Measurements from ENCODE around the gene FAM151B. TPM values are rescaled to one million over a fixed set of nuclear protein-coding genes. Genes with fewer than 3 reads are reported as not detected.

The FAM151B gene, protein sequence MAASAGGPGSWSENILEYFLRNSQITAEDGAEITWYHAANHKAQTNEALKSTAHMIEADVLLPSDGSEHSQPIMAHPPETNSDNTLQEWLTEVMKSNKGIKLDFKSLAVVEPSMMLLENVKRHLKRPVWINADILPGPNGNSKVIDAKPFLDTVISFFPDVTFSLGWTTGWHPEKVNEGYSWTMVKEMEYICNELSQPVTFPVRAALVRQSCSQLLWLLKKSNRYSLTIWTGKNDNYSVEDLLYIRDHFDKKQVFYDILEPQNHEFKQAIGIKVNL
- total RNA-seq (2011; cell fraction: chromatin; rRNA removed; ENCODE audit: low replicate concordance), result 0.63 TPM in 1 of 2 replicates, not detected in the other
- not detected in 2 replicates for total RNA-seq (2011; cell fraction: nucleolus; rRNA removed)
- total RNA-seq (2011; cell fraction: nucleoplasm; rRNA removed), result not detected in 2 replicates
- total RNA-seq (2014; rRNA removed) (0.18 TPM in 1 of 2 replicates, not detected in the other), total RNA-seq (2014; rRNA removed; fragmentation: Illumina TruSeq; extraction: Trizol) (0.16 and 0.25 TPM in 2 replicates), total RNA-seq (2015; rRNA removed; fragmentation: Illumina TruSeq; extraction: Trizol) (0.26 TPM in 1 of 2 replicates, not detected in the other), total RNA-seq (2021) (0.22 TPM in 1 of 2 replicates, not detected in the other), polyA plus RNA-seq (2011; rRNA removed) (0.17 and 0.35 TPM in 2 replicates), polyA plus RNA-seq (2014; fragmentation: Illumina TruSeq; extraction: Trizol) (0.21 and 0.24 TPM in 2 replicates), polyA plus RNA-seq (2014; fragmentation: Nextera tagmentation; extraction: Ambion mirVana) (under 1 TPM in 1 of 2 experiments, not detected in 1; 0.10 TPM), polyA plus RNA-seq (2014; rRNA removed) (0.08 and 0.46 TPM in 2 replicates), polyA minus RNA-seq (2011; rRNA and poly(A)+ RNA removed) (0.32 and 0.48 TPM in 2 replicates), Bru-seq, nascent RNA (percentile 22 among the genes with signal in this experiment), BruChase-seq, experiment 1, labeled RNA remaining after a 2-hour chase (percentile 40 among the genes with signal in this experiment), BruChase-seq, experiment 2, labeled RNA remaining after a 6-hour chase (percentile 38 among the genes with signal in this experiment)
- polyA plus RNA-seq (2011; cell fraction: cytosol; rRNA removed), result 0.12 TPM in 1 of 2 replicates, not detected in the other
- 0.25 TPM in 1 of 2 replicates, not detected in the other for polyA plus RNA-seq (2011; cell fraction: nucleus; rRNA removed)
- 0.13 and 0.15 TPM in 2 replicates for polyA plus RNA-seq (2012)
- not detected in 2 replicates for polyA minus RNA-seq (2011; cell fraction: cytosol; rRNA and poly(A)+ RNA removed)
- not detected in 2 replicates for polyA minus RNA-seq (2011; cell fraction: nucleus; rRNA and poly(A)+ RNA removed)
- long read RNA-seq, experiment 1, result 0 reads
- long read RNA-seq, experiment 2, result 0 reads
- long read RNA-seq, experiment 3, result 0 reads

DNA sequence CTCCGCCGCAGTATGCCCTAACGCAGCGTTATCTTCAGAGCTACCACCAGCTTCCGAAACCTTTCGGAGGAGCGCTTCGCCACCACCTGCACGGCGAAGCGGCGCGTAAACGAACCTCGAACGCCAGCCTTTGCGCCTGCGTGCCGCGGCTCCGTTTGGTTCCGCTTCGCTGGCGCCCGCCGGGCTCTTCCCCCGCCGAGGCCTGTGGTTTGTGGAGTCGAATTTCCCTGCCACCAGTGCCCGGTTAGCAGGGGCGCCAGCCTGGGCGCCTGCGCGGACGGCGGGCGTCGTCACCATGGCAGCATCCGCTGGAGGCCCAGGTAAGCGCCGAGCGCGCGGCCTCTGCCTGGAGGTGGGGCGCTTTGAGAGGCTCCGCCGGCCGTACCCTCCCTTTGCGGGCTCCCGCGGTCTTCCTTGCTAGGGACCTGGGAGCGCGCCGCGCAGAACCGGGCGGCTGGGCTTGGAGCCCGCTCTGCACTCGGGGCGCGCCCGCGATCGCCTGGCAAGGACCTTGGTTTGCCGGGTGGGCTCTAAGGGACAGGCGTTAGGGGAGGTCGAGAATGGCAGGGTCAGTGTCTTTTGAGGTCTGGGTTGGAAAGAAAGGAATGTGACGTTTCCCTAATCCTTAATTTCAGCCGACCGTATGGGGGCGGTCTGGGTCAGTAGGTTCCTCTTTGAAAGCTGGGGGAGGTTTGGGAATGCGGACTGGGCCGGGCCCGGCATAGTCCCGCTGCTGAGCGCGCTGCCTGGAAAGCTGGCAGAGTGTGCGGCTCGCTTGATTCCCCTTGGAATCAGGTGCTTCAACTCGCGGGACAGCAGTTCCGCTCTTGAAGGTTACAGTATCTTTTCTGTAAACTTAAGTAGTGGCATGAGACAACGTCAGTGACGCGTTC, at the start of gene FAM151B:
Gene FAM151B, plus strand, starts transcription at position 272 of the 893 bp plus-strand sequence. Its CDS starts 24 bp downstream, at position 296.
- BruUV-seq (replicated peaks), result no TSS peak
- intact Hi-C loops (cut with micrococcal nuclease), result loop anchor here (5.0 to 10.0 kb wide), 3 partner anchors 163 to 707 kb away; partner anchors contain the start of gene SPZ1
- peaks cover 0 to 9% of the 10 kb centered on the region in 2 experiments; a peak in 2 of 5 replicates for H3K4me1 ChIP-seq (replicated peaks in 1 of 2; ENCODE audit: control insufficient read depth in 2 of 2, insufficient read depth in 2 of 2, low read length in 2 of 2)
- H3K79me2 ChIP-seq (ENCODE audit: control insufficient read depth, insufficient read depth, low read length), result no peaks in the 10 kb centered on the region
- in situ Hi-C loops (cut with MboI), result no loop called here
- DNase-seq (ENCODE audit: extremely low read depth in 1 of 4, low spot score in 3 of 4) (peak in 2 of 4 experiments; percentile 12), ATAC-seq (peak; percentile 68), FAIRE-seq (no peak)
- no peaks in the 10 kb centered on the region for H3K36me3 ChIP-seq (ENCODE audit: control insufficient read depth, insufficient read depth, low read length)
- peak within 1 kb of the TSS; percentile 12; the same call in 1 of the 2 replicates for H2AFZ ChIP-seq (ENCODE audit: low read depth, low read length)
- H4K20me1 ChIP-seq (replicated peaks; ENCODE audit: control insufficient read depth, insufficient read depth, low read length), result no peaks in the 10 kb centered on the region
- H3K9ac ChIP-seq (ENCODE audit: insufficient read depth in 1 of 2, low read depth in 2 of 2, low read length in 2 of 2), result peak within 1 kb of the TSS in 1 of 2 experiments; percentile 43; a peak in 2 of 4 replicates
- H3K4me2 ChIP-seq (ENCODE audit: insufficient read depth, low read length), result peak within 1 kb of the TSS; percentile 62
- H3K9me3 ChIP-seq (replicated peaks; ENCODE audit: control insufficient read depth, insufficient read depth, low read depth, low read length), result no peaks in the 10 kb centered on the region
- no peak within 1 kb of the TSS for H3K27ac ChIP-seq (ENCODE audit: extremely low read depth, low read depth, low read length)
- ChIA-PET CTCF (ENCODE audit: low intra/inter-chr PET ratio) (no interaction called here), POLR2A (no interaction called here)
- H3K27me3 ChIP-seq (ENCODE audit: control insufficient read depth in 2 of 2, insufficient read depth in 2 of 2, low read length in 2 of 2), result peaks cover 10 to 21% of the 10 kb centered on the region in 2 experiments; a peak in 3 of 5 replicates
- H3K9me1 ChIP-seq (ENCODE audit: control insufficient read depth, insufficient read depth, low read length), result no peaks in the 10 kb centered on the region
- WGBS (ENCODE audit: insufficient coverage, low coverage, missing lambda C conversion rate), result 33% methylated on average over 70 of the region's 85 CpGs
- H3K4me3 ChIP-seq, result peak within 1 kb of the TSS; percentile 35
- TF ChIP-seq NRF1 (conservative IDR thresholded peaks at IDR 0.05 in 1 of 2, IDR thresholded peaks at IDR 0.05 in 1 of 2), result peak; percentile 82 to 85
- TF ChIP-seq, protein P1, sequence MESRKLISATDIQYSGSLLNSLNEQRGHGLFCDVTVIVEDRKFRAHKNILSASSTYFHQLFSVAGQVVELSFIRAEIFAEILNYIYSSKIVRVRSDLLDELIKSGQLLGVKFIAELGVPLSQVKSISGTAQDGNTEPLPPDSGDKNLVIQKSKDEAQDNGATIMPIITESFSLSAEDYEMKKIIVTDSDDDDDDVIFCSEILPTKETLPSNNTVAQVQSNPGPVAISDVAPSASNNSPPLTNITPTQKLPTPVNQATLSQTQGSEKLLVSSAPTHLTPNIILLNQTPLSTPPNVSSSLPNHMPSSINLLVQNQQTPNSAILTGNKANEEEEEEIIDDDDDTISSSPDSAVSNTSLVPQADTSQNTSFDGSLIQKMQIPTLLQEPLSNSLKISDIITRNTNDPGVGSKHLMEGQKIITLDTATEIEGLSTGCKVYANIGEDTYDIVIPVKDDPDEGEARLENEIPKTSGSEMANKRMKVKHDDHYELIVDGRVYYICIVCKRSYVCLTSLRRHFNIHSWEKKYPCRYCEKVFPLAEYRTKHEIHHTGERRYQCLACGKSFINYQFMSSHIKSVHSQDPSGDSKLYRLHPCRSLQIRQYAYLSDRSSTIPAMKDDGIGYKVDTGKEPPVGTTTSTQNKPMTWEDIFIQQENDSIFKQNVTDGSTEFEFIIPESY (CRISPR knock-in tag; IDR thresholded peaks at IDR 0.05), result peak; percentile 58
- no peak for TF ChIP-seq HNRNPL (IDR thresholded peaks at IDR 0.05; ENCODE audit: low read depth, low read length)
- TF ChIP-seq ZNF263 (CRISPR knock-in tag; IDR thresholded peaks at IDR 0.05; ENCODE audit: borderline replicate concordance), result no peak
- TF ChIP-seq, protein P2, sequence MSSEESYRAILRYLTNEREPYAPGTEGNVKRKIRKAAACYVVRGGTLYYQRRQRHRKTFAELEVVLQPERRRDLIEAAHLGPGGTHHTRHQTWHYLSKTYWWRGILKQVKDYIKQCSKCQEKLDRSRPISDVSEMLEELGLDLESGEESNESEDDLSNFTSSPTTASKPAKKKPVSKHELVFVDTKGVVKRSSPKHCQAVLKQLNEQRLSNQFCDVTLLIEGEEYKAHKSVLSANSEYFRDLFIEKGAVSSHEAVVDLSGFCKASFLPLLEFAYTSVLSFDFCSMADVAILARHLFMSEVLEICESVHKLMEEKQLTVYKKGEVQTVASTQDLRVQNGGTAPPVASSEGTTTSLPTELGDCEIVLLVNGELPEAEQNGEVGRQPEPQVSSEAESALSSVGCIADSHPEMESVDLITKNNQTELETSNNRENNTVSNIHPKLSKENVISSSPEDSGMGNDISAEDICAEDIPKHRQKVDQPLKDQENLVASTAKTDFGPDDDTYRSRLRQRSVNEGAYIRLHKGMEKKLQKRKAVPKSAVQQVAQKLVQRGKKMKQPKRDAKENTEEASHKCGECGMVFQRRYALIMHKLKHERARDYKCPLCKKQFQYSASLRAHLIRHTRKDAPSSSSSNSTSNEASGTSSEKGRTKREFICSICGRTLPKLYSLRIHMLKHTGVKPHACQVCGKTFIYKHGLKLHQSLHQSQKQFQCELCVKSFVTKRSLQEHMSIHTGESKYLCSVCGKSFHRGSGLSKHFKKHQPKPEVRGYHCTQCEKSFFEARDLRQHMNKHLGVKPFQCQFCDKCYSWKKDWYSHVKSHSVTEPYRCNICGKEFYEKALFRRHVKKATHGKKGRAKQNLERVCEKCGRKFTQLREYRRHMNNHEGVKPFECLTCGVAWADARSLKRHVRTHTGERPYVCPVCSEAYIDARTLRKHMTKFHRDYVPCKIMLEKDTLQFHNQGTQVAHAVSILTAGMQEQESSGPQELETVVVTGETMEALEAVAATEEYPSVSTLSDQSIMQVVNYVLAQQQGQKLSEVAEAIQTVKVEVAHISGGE (CRISPR knock-in tag; IDR thresholded peaks at IDR 0.05), result peak in 1 of 3 experiments; percentile 77; a peak in 2 of 6 replicates
- TF ChIP-seq NUFIP1 (IDR thresholded peaks at IDR 0.05; ENCODE audit: partially characterized antibody), result no peak
- peak; percentile 66 for TF ChIP-seq L3MBTL2 (IDR thresholded peaks at IDR 0.05)
